GM21515 (cell line): ENCODE results near the gene SYCP2L.

Experiments used
- ATAC-seq: cut with Tn5 transposase; IDR thresholded peaks from one replicate; pipeline ENCODE4 v1.9.1; 2021; ENCODE audit not compliant: unreplicated experiment

Gene SYCP2L

GRCh38 chr6:11006061-11006460, 119.2 kb downstream of the SYCP2L start:
- no peak for ATAC-seq

- ATAC-seq, result no peak
These were observed 121.1 kb downstream of the SYCP2L start for GRCh38 chr6:11007715-11008608.

GRCh38 chr6:11008821-11009220, 122.0 kb downstream of the SYCP2L start:
- ATAC-seq, result no peak

GRCh38 chr6:11009353-11009752, 122.5 kb downstream of the SYCP2L start:
- ATAC-seq, result peak; percentile 84

GRCh38 chr6:11011787-11012234, 125.0 kb downstream of the SYCP2L start:
- no peak for ATAC-seq

GRCh38 chr6:11012295-11012754, 125.5 kb downstream of the SYCP2L start:
- ATAC-seq, result no peak

GRCh38 chr6:11012976-11013720, 126.3 kb downstream of the SYCP2L start:
- ATAC-seq, result no peak

- no peak for ATAC-seq
These were observed 126.8 kb downstream of the SYCP2L start for GRCh38 chr6:11013721-11014070.

- no peak for ATAC-seq
These were observed 128.2 kb downstream of the SYCP2L start for GRCh38 chr6:11015102-11015501.

GRCh38 chr6:11016452-11016851, 129.6 kb downstream of the SYCP2L start:
- no peak for ATAC-seq

- ATAC-seq, result no peak
These were observed 130.2 kb downstream of the SYCP2L start for GRCh38 chr6:11017090-11017489.

- no peak for ATAC-seq
These were observed 131.4 kb downstream of the SYCP2L start for GRCh38 chr6:11018225-11018624.

- no peak for ATAC-seq
These were observed 134.2 kb downstream of the SYCP2L start for GRCh38 chr6:11021003-11021402.

GRCh38 chr6:11021714-11022113, 134.9 kb downstream of the SYCP2L start:
- no peak for ATAC-seq

GRCh38 chr6:11023032-11023431, 136.2 kb downstream of the SYCP2L start:
- ATAC-seq, result no peak
